Skeletal muscle tissue (tissue), 4 donors: Measurements from ENCODE around the gene SMIM12. TPM values are rescaled to one million over a fixed set of nuclear protein-coding genes. Genes with fewer than 3 reads are reported as not detected.

ENCODE experiments used
- H3K27ac ChIP-seq: one replicate; pipeline ENCODE4 v1.7.0; 2013; ENCODE audit warnings: mild to moderate bottlenecking, low read depth, low read length, inconsistent platforms
- H3K27me3 ChIP-seq, 3 donors: one replicate each; pipeline ENCODE4 v1.7.0; 2013; ENCODE audit warnings: low read length in 3 of 3; ENCODE audit not compliant: control insufficient read depth in 3 of 3, insufficient read depth in 3 of 3
- H3K36me3 ChIP-seq, 3 donors: one replicate each; pipeline ENCODE4 v1.7.0; 2013; ENCODE audit warnings: low read length in 3 of 3; ENCODE audit not compliant: control insufficient read depth in 3 of 3, insufficient read depth in 3 of 3
- H3K4me1 ChIP-seq, 3 donors: one replicate each; pipeline ENCODE4 v1.7.0; 2013; ENCODE audit warnings: low read length in 3 of 3, mild to moderate bottlenecking in 3 of 3; ENCODE audit not compliant: control insufficient read depth in 3 of 3, insufficient read depth in 3 of 3
- H3K4me3 ChIP-seq, 3 donors: one replicate each; pipeline ENCODE4 v1.7.0; 2013; ENCODE audit warnings: low read length in 3 of 3
- H3K9ac ChIP-seq, 3 donors: one replicate each; pipeline ENCODE4 v1.7.0; 2013; ENCODE audit warnings: low read length in 3 of 3, mild to moderate bottlenecking in 3 of 3, moderate library complexity in 2 of 3, low read depth in 1 of 3
- H3K9me3 ChIP-seq, 3 donors: one replicate each; pipeline ENCODE4 v1.7.0; 2013; ENCODE audit warnings: low read length in 3 of 3; ENCODE audit not compliant: control insufficient read depth in 3 of 3
- total RNA-seq: library from RNA; depleted of rRNA; stranded (reverse); fragments of >200 nt; gene quantifications from one replicate; pipeline ENCODE4 v1.2.3, GENCODE V29; 2014
- donor health status: Osteomylitis.

The SMIM12 gene
- total RNA-seq, 1 donor from 2014 or later: 8.9 TPM

- Histone ChIP-seq H3K4me3 (no peak overlapping the region), H3K27me3 (peaks cover 19 to 45% (median 30%) of the 10 kb centered on the region in 3 donors), H3K9me3 (peaks cover 0 to 4% (median 0%) of the 10 kb centered on the region in 3 donors), H3K4me1 (no peaks in the 10 kb centered on the region), H3K27ac (no peak overlapping the region), H3K9ac (no peak overlapping the region), H3K36me3 (no peaks in the 10 kb centered on the region)
These were observed 16.9 kb upstream of the SMIM12 start for GRCh38 chr1:34876406-34876805.

GRCh38 chr1:34874296-34874952 lies 14.9 kb upstream of the SMIM12 start:
- Histone ChIP-seq H3K27me3 (peaks cover 20 to 49% (median 34%) of the 10 kb centered on the region in 3 donors), H3K4me1 (no peaks in the 10 kb centered on the region), H3K27ac (no peak overlapping the region), H3K9me3 (no peaks in the 10 kb centered on the region), H3K9ac (no peak overlapping the region), H3K4me3 (no peak overlapping the region), H3K36me3 (peaks cover 0 to 2% (median 0%) of the 10 kb centered on the region in 3 donors)

GRCh38 chr1:34872133-34872503 lies 12.6 kb upstream of the SMIM12 start:
- Histone ChIP-seq H3K36me3 (peaks cover 0 to 2% (median 0%) of the 10 kb centered on the region in 3 donors), H3K9ac (no peak overlapping the region), H3K4me1 (peaks cover 0 to 5% (median 0%) of the 10 kb centered on the region in 3 donors), H3K9me3 (no peaks in the 10 kb centered on the region), H3K4me3 (no peak overlapping the region), H3K27ac (no peak overlapping the region), H3K27me3 (peaks cover 20 to 49% (median 45%) of the 10 kb centered on the region in 3 donors)

GRCh38 chr1:34871443-34872132 lies 12.0 kb upstream of the SMIM12 start:
- H3K4me1 ChIP-seq: peaks cover 2 to 11% (median 5%) of the 10 kb centered on the region in 3 donors
- H3K4me3 ChIP-seq: no peak overlapping the region
- no peak overlapping the region for H3K9ac ChIP-seq
- peaks cover 20 to 48% (median 40%) of the 10 kb centered on the region in 3 donors for H3K27me3 ChIP-seq
- H3K9me3 ChIP-seq: no peaks in the 10 kb centered on the region
- peaks cover 0 to 2% (median 0%) of the 10 kb centered on the region in 3 donors for H3K36me3 ChIP-seq
- no peak overlapping the region for H3K27ac ChIP-seq

GRCh38 chr1:34870395-34870794 lies 10.8 kb upstream of the SMIM12 start:
- Histone ChIP-seq H3K4me1 (peaks cover 4 to 20% (median 12%) of the 10 kb centered on the region in 3 donors), H3K36me3 (peaks cover 0 to 2% (median 0%) of the 10 kb centered on the region in 3 donors), H3K27me3 (peaks cover 16 to 42% (median 36%) of the 10 kb centered on the region in 3 donors), H3K9ac (no peak overlapping the region), H3K4me3 (no peak overlapping the region), H3K9me3 (no peaks in the 10 kb centered on the region), H3K27ac (no peak overlapping the region)

- Histone ChIP-seq H3K9me3 (no peaks in the 10 kb centered on the region), H3K27ac (no peak overlapping the region), H3K9ac (no peak overlapping the region), H3K36me3 (peaks cover 0 to 2% (median 0%) of the 10 kb centered on the region in 3 donors), H3K4me3 (no peak overlapping the region), H3K4me1 (peaks cover 4 to 20% (median 12%) of the 10 kb centered on the region in 3 donors), H3K27me3 (peaks cover 16 to 42% (median 36%) of the 10 kb centered on the region in 3 donors)
These were observed 10.2 kb upstream of the SMIM12 start for GRCh38 chr1:34869760-34870159.

- Histone ChIP-seq H3K27me3 (peaks cover 16 to 33% (median 32%) of the 10 kb centered on the region in 3 donors), H3K9me3 (no peaks in the 10 kb centered on the region), H3K4me1 (peaks cover 4 to 20% (median 12%) of the 10 kb centered on the region in 3 donors), H3K36me3 (peaks cover 0 to 2% (median 0%) of the 10 kb centered on the region in 3 donors), H3K9ac (no peak overlapping the region), H3K27ac (no peak overlapping the region), H3K4me3 (no peak overlapping the region)
These were observed 8.9 kb upstream of the SMIM12 start for GRCh38 chr1:34868230-34869049.

- no peaks in the 10 kb centered on the region for H3K9me3 ChIP-seq
- H3K36me3 ChIP-seq: peaks cover 0 to 2% (median 0%) of the 10 kb centered on the region in 3 donors
- peaks cover 11 to 26% (median 22%) of the 10 kb centered on the region in 3 donors for H3K27me3 ChIP-seq
- H3K4me3 ChIP-seq: no peak overlapping the region
- H3K9ac ChIP-seq: no peak overlapping the region
- no peak overlapping the region for H3K27ac ChIP-seq
- peaks cover 4 to 20% (median 12%) of the 10 kb centered on the region in 3 donors for H3K4me1 ChIP-seq
These were observed 7.9 kb upstream of the SMIM12 start for GRCh38 chr1:34867415-34867814.

GRCh38 chr1:34866762-34867109 lies 7.2 kb upstream of the SMIM12 start:
- Histone ChIP-seq H3K27me3 (peaks cover 5 to 19% (median 16%) of the 10 kb centered on the region in 3 donors), H3K4me3 (peak overlapping the region; percentile 71 to 86 (median 79)), H3K9me3 (no peaks in the 10 kb centered on the region), H3K36me3 (peaks cover 0 to 2% (median 0%) of the 10 kb centered on the region in 3 donors), H3K9ac (peak overlapping the region in 2 of 3 donors; percentile 79 to 84), H3K4me1 (peaks cover 4 to 20% (median 12%) of the 10 kb centered on the region in 3 donors), H3K27ac (no peak overlapping the region)
